ENCODE measurements around the gene COQ8B.

The COQ8B gene

GRCh38 chr19:40704491-40705361 lies 12.0 kb downstream of the COQ8B start:
- TF ChIP-seq ARNTL (CRISPR knock-in tag; IDR thresholded peaks at IDR 0.05; ENCODE audit: borderline replicate concordance, low read depth) (no peak), OSR1 (CRISPR knock-in tag; IDR thresholded peaks at IDR 0.05) (no peak), ZFP3 (CRISPR knock-in tag; IDR thresholded peaks at IDR 0.05) (no peak), PATZ1 (CRISPR knock-in tag; IDR thresholded peaks at IDR 0.05; ENCODE audit: borderline replicate concordance) (no peak), ZC3H10 (CRISPR knock-in tag; IDR thresholded peaks at IDR 0.05) (no peak), ESRRG (CRISPR knock-in tag; IDR thresholded peaks at IDR 0.05) (no peak), ZFP30 (CRISPR knock-in tag; IDR thresholded peaks at IDR 0.05) (no peak), TSHZ2 (CRISPR knock-in tag; IDR thresholded peaks at IDR 0.05) (no peak), SNAI2 (CRISPR knock-in tag; IDR thresholded peaks at IDR 0.05) (no peak), CSDC2 (CRISPR knock-in tag; IDR thresholded peaks at IDR 0.05) (no peak), PPARA (CRISPR knock-in tag; IDR thresholded peaks at IDR 0.05; ENCODE audit: borderline replicate concordance) (no peak), TOX (CRISPR knock-in tag; IDR thresholded peaks at IDR 0.05; ENCODE audit: borderline replicate concordance) (no peak), ISL1 (CRISPR knock-in tag; IDR thresholded peaks at IDR 0.05) (no peak), POU6F1 (CRISPR knock-in tag; IDR thresholded peaks at IDR 0.05; ENCODE audit: borderline replicate concordance, low read depth) (no peak), CREB5 (CRISPR knock-in tag; IDR thresholded peaks at IDR 0.05; ENCODE audit: low read depth) (no peak), TCF4 (CRISPR knock-in tag; IDR thresholded peaks at IDR 0.05; ENCODE audit: borderline replicate concordance) (no peak), BACH2 (CRISPR knock-in tag; IDR thresholded peaks at IDR 0.05; ENCODE audit: borderline replicate concordance) (no peak), ZNF565 (CRISPR knock-in tag; conservative IDR thresholded peaks at IDR 0.05; ENCODE audit: low read depth) (no peak)
- no peak for ATAC-seq

GRCh38 chr19:40703029-40703755 lies 13.5 kb downstream of the COQ8B start:
- TF ChIP-seq GLIS3 (CRISPR knock-in tag; IDR thresholded peaks at IDR 0.05) (no peak), TSHZ2 (CRISPR knock-in tag; IDR thresholded peaks at IDR 0.05) (no peak), POU6F1 (CRISPR knock-in tag; IDR thresholded peaks at IDR 0.05; ENCODE audit: borderline replicate concordance, low read depth) (no peak), TOX (CRISPR knock-in tag; IDR thresholded peaks at IDR 0.05; ENCODE audit: borderline replicate concordance) (no peak), ZNF70 (CRISPR knock-in tag; IDR thresholded peaks at IDR 0.05) (no peak), CREB5 (CRISPR knock-in tag; IDR thresholded peaks at IDR 0.05; ENCODE audit: low read depth) (no peak), ZFP30 (CRISPR knock-in tag; IDR thresholded peaks at IDR 0.05) (no peak), PPARA (CRISPR knock-in tag; IDR thresholded peaks at IDR 0.05; ENCODE audit: borderline replicate concordance) (no peak), CSDC2 (CRISPR knock-in tag; IDR thresholded peaks at IDR 0.05) (no peak), SNAI2 (CRISPR knock-in tag; IDR thresholded peaks at IDR 0.05) (no peak), ESRRG (CRISPR knock-in tag; IDR thresholded peaks at IDR 0.05) (no peak), ZC3H10 (CRISPR knock-in tag; IDR thresholded peaks at IDR 0.05) (no peak), ARNTL (CRISPR knock-in tag; IDR thresholded peaks at IDR 0.05; ENCODE audit: borderline replicate concordance, low read depth) (no peak), OSR1 (CRISPR knock-in tag; IDR thresholded peaks at IDR 0.05) (no peak)

More at GRCh38 chr19:40703029-40703755, 13.5 kb downstream of the COQ8B start:
- ATAC-seq = no peak

All from SK-N-SH treated with all-trans-retinoic acid at 6 μM for 48 hours (cell line).